ENCODE data around the gene TBC1D14.

- TF ChIP-seq BACH2 (CRISPR knock-in tag; IDR thresholded peaks at IDR 0.05; ENCODE audit: borderline replicate concordance) (no peak), CSDC2 (CRISPR knock-in tag; IDR thresholded peaks at IDR 0.05) (no peak), RARB (CRISPR knock-in tag; IDR thresholded peaks at IDR 0.05) (no peak), ARNTL (CRISPR knock-in tag; IDR thresholded peaks at IDR 0.05; ENCODE audit: borderline replicate concordance, low read depth) (no peak), GLIS3 (CRISPR knock-in tag; IDR thresholded peaks at IDR 0.05) (no peak), SNAI2 (CRISPR knock-in tag; IDR thresholded peaks at IDR 0.05) (no peak), PATZ1 (CRISPR knock-in tag; IDR thresholded peaks at IDR 0.05; ENCODE audit: borderline replicate concordance) (no peak), ZFP3 (CRISPR knock-in tag; IDR thresholded peaks at IDR 0.05) (no peak), ZNF565 (CRISPR knock-in tag; conservative IDR thresholded peaks at IDR 0.05; ENCODE audit: low read depth) (no peak), ZNF70 (CRISPR knock-in tag; IDR thresholded peaks at IDR 0.05) (no peak), TCF4 (CRISPR knock-in tag; IDR thresholded peaks at IDR 0.05; ENCODE audit: borderline replicate concordance) (no peak)
- TF ChIP-seq, protein P1, sequence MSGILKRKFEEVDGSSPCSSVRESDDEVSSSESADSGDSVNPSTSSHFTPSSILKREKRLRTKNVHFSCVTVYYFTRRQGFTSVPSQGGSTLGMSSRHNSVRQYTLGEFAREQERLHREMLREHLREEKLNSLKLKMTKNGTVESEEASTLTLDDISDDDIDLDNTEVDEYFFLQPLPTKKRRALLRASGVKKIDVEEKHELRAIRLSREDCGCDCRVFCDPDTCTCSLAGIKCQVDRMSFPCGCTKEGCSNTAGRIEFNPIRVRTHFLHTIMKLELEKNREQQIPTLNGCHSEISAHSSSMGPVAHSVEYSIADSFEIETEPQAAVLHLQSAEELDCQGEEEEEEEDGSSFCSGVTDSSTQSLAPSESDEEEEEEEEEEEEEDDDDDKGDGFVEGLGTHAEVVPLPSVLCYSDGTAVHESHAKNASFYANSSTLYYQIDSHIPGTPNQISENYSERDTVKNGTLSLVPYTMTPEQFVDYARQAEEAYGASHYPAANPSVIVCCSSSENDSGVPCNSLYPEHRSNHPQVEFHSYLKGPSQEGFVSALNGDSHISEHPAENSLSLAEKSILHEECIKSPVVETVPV (CRISPR knock-in tag; IDR thresholded peaks at IDR 0.05), result no peak
These were observed 23.6 kb upstream of the TBC1D14 start for GRCh38 chr4:6885953-6886557.
